ENCODE measurements around the gene PPM1J. TPM values are rescaled to one million over a fixed set of nuclear protein-coding genes. Genes with fewer than 3 reads are reported as not detected.

Gene PPM1J
- total RNA-seq, 1 experiment from 2014 or later: 0.51 TPM

DNA sequence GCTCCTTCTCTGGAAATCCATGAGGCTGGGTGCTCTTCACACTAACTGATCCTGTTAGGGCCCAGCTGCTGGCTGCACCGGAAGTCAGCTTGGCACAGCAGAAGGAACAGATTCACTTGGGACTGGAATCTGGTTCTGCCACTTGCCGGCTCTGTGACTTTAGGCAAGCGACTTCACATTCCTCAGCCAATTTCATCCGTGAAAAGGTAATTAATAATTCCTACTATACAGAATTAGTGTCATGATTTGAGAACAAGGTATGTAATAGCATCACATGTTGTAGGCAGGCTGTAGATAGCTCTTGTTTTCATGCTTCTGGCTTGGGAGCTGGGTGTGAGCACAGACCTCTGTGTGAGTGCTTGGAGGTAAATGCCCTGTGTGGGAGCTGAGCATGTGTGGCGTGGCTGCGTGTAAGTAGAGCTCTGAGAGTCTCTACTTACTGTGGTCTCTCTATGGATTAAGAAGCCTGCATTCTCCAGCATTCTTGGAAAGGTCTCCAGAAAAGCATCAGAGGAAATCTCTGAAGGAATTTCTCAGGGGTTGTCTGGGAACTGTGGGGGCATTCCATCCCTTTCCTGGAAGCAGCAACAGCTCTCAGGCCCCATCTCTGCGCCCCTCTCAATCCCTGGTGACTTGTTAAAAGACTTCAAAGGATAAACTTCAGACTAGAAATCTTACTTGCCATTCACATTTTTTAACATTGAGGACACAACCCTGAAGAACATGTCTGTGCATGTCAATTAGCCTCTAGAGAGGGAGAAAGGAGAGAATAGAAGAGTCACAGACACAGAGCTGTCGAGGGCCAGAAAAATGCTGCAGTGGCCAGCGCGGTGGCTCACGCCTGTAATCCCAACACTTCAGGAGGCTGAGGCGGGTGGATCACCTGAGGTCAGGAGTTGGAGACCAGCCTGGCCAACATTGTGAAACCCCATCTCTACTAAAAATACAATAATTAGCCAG, 47.7 kb upstream of the PPM1J start:
- no peaks in the 10 kb centered on the region for H3K27me3 ChIP-seq (ENCODE audit: control insufficient read depth, insufficient read depth, low read length)
- intact Hi-C loops (cut with micrococcal nuclease; ENCODE audit: unreplicated experiment): no loop called here
- TF ChIP-seq, protein P1, sequence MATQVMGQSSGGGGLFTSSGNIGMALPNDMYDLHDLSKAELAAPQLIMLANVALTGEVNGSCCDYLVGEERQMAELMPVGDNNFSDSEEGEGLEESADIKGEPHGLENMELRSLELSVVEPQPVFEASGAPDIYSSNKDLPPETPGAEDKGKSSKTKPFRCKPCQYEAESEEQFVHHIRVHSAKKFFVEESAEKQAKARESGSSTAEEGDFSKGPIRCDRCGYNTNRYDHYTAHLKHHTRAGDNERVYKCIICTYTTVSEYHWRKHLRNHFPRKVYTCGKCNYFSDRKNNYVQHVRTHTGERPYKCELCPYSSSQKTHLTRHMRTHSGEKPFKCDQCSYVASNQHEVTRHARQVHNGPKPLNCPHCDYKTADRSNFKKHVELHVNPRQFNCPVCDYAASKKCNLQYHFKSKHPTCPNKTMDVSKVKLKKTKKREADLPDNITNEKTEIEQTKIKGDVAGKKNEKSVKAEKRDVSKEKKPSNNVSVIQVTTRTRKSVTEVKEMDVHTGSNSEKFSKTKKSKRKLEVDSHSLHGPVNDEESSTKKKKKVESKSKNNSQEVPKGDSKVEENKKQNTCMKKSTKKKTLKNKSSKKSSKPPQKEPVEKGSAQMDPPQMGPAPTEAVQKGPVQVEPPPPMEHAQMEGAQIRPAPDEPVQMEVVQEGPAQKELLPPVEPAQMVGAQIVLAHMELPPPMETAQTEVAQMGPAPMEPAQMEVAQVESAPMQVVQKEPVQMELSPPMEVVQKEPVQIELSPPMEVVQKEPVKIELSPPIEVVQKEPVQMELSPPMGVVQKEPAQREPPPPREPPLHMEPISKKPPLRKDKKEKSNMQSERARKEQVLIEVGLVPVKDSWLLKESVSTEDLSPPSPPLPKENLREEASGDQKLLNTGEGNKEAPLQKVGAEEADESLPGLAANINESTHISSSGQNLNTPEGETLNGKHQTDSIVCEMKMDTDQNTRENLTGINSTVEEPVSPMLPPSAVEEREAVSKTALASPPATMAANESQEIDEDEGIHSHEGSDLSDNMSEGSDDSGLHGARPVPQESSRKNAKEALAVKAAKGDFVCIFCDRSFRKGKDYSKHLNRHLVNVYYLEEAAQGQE (IDR thresholded peaks at IDR 0.05; ENCODE audit: insufficient read depth in 1 of 2, low read depth in 2 of 2, low read length in 1 of 2): no peak
- TF ChIP-seq POLR2AphosphoS5 (IDR thresholded peaks at IDR 0.05; ENCODE audit: low read depth, low read length) (no peak), SIN3A (IDR thresholded peaks at IDR 0.05; ENCODE audit: borderline replicate concordance, insufficient read depth, low read depth, low read length) (no peak), TCF7L2 (IDR thresholded peaks at IDR 0.05; ENCODE audit: low read depth, low read length) (no peak)
- TF ChIP-seq, protein P2, sequence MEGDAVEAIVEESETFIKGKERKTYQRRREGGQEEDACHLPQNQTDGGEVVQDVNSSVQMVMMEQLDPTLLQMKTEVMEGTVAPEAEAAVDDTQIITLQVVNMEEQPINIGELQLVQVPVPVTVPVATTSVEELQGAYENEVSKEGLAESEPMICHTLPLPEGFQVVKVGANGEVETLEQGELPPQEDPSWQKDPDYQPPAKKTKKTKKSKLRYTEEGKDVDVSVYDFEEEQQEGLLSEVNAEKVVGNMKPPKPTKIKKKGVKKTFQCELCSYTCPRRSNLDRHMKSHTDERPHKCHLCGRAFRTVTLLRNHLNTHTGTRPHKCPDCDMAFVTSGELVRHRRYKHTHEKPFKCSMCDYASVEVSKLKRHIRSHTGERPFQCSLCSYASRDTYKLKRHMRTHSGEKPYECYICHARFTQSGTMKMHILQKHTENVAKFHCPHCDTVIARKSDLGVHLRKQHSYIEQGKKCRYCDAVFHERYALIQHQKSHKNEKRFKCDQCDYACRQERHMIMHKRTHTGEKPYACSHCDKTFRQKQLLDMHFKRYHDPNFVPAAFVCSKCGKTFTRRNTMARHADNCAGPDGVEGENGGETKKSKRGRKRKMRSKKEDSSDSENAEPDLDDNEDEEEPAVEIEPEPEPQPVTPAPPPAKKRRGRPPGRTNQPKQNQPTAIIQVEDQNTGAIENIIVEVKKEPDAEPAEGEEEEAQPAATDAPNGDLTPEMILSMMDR (IDR thresholded peaks at IDR 0.05): no peak
- in situ Hi-C loops (cut with HindIII; ENCODE audit: low pct_unique_long_range_greater_than_20kb, low sequenced_read_pairs): no loop called here
- no peak for ATAC-seq
- no peaks in the 10 kb centered on the region for H3K36me3 ChIP-seq (ENCODE audit: control insufficient read depth, insufficient read depth, low read length)
- DNase-seq (ENCODE audit: low read depth, low spot score): no peak
- no peaks in the 10 kb centered on the region for H3K9me3 ChIP-seq (ENCODE audit: control insufficient read depth, insufficient read depth, low read depth, low read length)
- no TSS peak for BruUV-seq (replicated peaks)
- ChIA-PET CTCF (interaction anchor here (0.5 to 0.6 kb wide), 2 partner anchors 22 to 38 kb away, joined by 3 read pairs; no protein-coding TSS in a partner anchor), POLR2A (no interaction called here)
- no peak overlapping the region for H3K27ac ChIP-seq (ENCODE audit: low read length)
- no peaks in the 10 kb centered on the region for H3K4me1 ChIP-seq (ENCODE audit: control insufficient read depth, insufficient read depth, low read length)
- no peak overlapping the region for H3K4me3 ChIP-seq (ENCODE audit: low read depth in 2 of 2, low read length in 2 of 2)

DNA sequence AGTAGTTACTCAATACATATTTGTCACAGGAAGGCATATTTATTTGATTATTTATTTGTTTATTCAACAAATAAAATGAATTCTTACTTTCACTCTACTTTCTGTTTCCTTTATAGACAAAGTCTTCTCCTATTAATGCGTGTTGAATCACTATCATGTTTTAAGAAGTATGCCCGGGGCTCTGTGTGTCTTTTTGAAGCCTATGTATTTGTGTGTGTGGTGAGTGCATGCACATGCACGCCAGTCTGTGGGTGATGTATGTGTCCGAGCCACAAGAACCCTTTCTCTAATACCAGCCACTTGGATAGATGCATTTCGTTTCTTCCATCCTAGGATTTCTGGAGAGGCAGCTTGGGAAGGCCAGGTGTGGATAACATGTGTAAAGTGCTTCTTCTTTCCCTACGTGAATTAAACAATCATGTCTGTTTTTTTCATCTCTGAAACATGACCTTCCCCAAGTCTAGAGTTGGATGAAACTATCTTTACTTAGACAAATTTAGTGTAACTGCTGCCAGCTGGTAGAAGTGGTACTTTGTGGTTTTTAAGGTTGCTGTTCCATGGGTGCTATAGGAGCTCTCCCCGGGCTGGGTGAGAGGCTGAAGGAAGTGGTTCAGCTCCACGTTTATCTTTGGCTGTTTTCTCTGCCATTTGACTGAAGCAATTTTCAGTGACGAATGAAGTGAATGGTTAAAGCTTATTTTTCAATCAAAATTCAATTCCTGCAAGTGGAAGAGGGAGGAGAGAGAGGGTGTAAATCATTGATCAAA, 46.8 kb upstream of the PPM1J start:
- ChIA-PET POLR2A (no interaction called here), CTCF (interaction anchor here (0.5 kb wide), 1 partner anchor 37 kb away, joined by 3 read pairs; no protein-coding TSS in a partner anchor)
- TF ChIP-seq TCF7L2 (IDR thresholded peaks at IDR 0.05; ENCODE audit: low read depth, low read length) (no peak), SIN3A (IDR thresholded peaks at IDR 0.05; ENCODE audit: borderline replicate concordance, insufficient read depth, low read depth, low read length) (no peak)
- TF ChIP-seq, protein P2 (IDR thresholded peaks at IDR 0.05): no peak
- Histone ChIP-seq H3K4me1 (ENCODE audit: control insufficient read depth, insufficient read depth, low read length) (no peaks in the 10 kb centered on the region), H3K27ac (ENCODE audit: low read length) (no peak overlapping the region), H3K27me3 (ENCODE audit: control insufficient read depth, insufficient read depth, low read length) (no peaks in the 10 kb centered on the region), H3K4me3 (ENCODE audit: low read depth in 2 of 2, low read length in 2 of 2) (no peak overlapping the region), H3K36me3 (ENCODE audit: control insufficient read depth, insufficient read depth, low read length) (no peaks in the 10 kb centered on the region), H3K9me3 (ENCODE audit: control insufficient read depth, insufficient read depth, low read depth, low read length) (no peaks in the 10 kb centered on the region)
- intact Hi-C loops (cut with micrococcal nuclease; ENCODE audit: unreplicated experiment) (no loop called here), in situ Hi-C loops (cut with HindIII; ENCODE audit: low pct_unique_long_range_greater_than_20kb, low sequenced_read_pairs) (no loop called here)
- DNase-seq (ENCODE audit: low read depth, low spot score) (no peak), ATAC-seq (no peak)
- no TSS peak for BruUV-seq (replicated peaks)

All from Panc1 (cell line).